Temporal lobe (tissue), 1 donor: ENCODE measurements around the gene RPA3. TPM values are rescaled to one million over a fixed set of nuclear protein-coding genes. Genes with fewer than 3 reads are reported as not detected.

Source experiments
- total RNA-seq: library from RNA; depleted of rRNA; stranded (reverse); fragments of >200 nt; gene quantifications from one replicate; pipeline ENCODE4 v1.2.3, GENCODE V29; 2014

The RPA3 gene
- total RNA-seq, 1 donor from 2014 or later = 10.8 TPM

Other genes with a start within 250 kb of the RPA3 start
- gene COL28A1, start 182.7 kb downstream of the RPA3 start, total RNA-seq = 0.74 TPM
- 48.7 TPM for gene MIOS, start 151.7 kb downstream of the RPA3 start, total RNA-seq
- 6.1 TPM for gene UMAD1, start 77.9 kb downstream of the RPA3 start, total RNA-seq